G401.6 (cell line): ENCODE data around the gene WDR93.
"Not testable (repeated sequence)": the region's sequence is repeated elsewhere in the genome, so short reads cannot be mapped to it uniquely, and the experiment has no call there.

Experiments used
- FAIRE-seq: peaks from 2 replicates; lab custom pipeline; 2012; peaks lifted over from hg19 to GRCh38; lab: Jason Lieb, UNC

Gene WDR93

DNA sequence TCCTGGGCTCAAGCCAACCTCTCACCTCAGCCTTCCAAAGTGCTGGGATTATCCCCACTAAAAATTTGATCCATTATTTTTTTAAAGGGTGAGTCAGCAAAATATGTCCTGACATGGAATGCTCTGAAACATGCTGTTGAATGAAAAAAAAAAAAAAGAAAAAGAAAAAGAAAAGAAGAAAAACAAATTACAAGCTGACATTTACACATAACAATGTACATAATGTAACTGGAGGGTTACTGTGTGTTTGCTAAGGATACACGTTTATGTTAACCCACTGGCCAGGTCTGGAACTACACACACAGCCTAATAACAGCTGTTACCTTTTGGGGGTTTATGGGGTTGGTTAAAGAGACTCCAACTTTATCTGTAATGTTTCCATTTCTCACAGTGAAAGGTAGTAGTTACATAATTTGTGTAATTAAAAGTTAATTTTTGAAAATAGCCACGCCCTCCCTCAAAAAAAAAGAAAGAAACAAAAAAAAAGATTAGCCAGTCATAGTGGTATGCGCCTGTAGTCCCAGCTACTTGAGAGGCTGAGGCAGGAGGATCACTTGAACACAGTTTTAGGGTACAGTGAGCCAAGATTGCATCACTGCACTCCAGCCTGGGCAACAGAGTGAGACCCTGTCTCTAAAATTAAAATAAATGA, 82.4 kb downstream of the WDR93 start:
- FAIRE-seq, result peak; percentile 74

DNA sequence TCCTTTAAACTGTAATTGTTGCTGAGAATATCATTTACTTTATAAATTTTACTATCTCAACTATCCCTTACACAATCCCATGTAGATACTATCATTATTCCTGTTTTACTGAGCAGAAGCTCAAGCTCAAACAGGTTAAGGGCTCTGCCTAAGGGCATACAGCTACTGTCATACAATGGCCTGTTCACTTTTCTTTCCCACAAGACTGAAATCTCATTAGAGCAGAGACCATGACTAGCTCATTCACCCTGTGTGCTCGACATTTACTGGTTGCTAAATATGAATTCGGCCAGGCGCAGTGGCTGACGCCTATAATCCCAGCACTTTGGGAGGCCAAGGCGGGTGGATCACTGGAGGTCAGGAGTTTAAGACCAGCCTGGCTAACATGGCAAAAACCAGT, 83.9 kb downstream of the WDR93 start:
- FAIRE-seq, result no peak

DNA sequence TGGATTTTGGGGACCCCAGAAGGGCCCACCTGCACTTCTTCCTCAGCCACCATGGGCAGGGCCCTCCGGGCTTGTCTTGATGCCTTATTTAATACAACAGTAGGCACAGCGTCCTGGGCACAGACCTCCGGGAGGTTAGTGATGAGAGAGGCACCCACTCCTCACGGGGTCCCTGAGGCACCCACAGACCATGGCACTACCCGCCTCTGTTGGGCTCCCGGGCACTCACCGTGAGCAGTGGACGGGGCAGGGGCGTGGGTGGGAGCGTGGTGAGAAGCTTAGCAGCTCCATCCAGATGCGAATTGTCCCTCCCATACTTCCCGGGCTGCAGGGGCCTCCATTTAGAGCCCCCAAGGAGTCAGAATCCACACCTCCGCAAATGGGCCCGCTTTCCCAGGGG, 85.2 kb downstream of the WDR93 start:
- FAIRE-seq, result no peak

DNA sequence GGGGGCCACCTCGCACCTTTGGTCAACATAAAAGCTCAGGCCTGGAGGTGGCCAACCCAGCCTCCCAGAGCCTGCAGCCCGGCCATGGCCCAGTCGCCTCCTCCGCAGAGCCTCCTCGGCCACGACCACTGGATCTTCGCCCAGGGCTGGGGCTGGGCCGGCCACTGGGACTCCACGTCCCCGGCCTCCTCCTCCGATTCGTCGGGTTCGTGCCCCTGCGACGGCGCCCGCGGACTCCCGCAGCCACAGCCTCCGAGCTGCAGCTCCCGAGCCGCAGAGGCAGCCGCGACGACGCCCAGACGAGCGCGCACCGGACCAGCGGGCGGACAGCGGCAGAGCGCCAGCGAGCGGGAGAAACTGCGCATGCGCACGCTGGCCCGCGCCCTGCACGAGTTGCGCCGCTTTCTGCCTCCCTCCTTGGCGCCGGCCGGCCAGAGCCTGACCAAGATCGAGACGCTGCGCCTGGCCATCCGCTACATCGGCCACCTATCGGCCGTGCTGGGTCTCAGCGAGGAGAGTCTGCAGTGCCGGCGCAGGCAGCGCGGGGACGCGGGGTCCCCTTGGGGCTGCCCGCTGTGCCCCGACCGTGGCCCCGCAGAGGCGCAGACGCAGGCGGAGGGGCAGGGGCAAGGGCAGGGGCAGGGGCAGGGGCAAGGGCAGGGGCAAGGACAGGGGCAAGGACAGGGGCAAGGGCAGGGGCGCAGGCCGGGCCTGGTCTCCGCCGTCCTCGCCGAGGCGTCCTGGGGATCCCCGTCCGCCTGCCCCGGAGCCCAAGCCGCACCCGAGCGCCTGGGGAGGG, 85.9 kb downstream of the WDR93 start, which contains the start of gene MESP2:
Gene MESP2, plus strand, starts transcription at position 59 of the 799 bp plus-strand sequence. Its CDS starts 26 bp downstream, at position 85.
- no peak for FAIRE-seq

DNA sequence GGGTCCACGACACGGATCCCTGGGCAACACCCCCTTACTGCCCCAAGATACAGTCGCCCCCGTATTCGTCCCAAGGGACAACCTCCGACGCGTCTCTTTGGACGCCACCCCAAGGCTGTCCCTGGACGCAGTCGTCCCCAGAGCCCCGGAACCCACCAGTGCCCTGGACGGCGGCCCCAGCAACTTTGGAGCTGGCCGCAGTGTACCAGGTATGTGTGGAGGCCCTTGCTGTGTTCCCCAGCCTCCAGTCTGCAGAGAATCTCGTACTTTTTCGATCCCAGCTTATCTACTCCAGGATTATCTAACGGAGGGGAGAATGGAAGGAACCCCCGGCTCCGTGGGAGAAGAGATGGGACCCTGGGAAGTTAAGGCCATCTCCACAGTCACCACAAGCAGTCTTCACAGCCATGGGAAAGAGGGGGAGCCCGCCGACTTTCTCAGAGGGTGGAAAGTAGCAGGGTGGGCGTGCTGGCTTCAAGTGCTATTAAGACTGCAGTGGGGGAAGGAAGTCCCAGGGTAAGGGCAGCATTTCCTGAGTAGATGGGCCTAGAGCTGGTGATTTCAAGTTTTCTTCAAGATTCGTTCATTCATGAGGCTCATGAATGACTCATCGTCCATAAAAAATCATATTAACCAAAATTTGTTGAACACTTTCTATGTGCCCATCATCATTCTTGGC, 86.6 kb downstream of the WDR93 start:
- no peak for FAIRE-seq

DNA sequence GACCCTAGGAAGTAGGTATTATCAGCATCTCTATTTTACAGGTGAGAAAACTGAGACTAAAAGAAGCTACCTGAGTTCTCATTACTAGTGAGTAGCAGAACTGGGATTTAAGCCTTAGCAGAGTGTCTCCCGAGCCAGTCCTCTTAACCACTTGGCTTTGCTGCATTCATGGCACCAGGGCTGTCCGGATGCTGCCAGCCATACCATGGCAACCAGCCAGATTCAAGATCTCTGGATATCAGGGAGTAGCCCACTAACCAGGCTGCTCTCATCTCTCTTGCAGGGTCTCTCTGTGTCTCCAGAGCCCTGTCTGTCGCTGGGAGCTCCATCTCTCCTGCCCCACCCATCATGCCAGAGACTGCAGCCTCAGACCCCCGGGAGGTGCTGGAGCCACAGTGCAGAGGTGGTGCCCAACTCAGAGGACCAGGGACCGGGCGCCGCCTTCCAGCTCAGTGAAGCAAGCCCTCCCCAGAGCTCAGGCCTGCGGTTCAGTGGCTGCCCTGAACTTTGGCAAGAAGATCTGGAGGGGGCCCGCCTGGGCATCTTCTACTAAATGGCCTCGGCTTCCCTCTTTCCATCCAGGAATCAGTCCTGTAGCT, 87.3 kb downstream of the WDR93 start:
- no peak for FAIRE-seq

DNA sequence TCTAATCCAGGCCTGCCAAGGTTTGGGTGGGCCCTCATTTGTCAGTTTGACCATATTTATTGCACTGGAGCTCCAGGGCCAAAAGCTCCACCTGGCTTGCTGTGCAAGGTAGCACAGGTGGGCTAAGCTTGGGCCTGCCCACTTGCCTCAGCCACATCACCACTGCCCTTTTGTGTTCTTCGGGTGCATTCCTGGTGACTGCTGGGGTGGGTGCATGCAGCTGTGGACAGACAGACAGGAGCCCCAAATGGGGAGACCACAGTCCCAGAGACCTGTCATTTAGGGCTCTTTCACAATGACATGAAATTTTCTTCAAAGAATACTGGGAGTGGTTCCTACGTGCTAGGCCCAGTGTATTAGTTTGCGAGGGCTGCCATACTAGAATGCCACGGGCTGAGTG, 88.2 kb downstream of the WDR93 start:
- no peak for FAIRE-seq

DNA sequence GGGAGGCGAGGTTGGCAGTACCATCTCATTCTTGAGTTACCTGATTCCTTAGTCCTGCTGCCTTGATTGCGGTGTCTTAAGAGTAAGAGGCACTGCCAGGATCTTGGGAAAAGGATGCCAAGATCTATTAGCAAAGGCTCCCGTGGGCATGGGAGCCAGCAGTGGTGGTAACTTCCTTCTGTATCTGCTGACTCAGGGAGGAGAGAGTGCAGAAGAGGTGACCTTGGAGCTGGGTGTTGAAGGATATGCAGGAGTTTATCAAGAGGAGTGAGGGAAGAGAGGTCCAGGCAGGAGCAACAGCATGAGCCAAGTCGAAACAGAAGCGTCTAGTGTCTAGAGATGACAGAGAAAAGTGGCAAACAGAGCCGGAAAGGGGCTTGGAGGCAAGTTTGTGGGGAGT, 90.0 kb downstream of the WDR93 start:
- no peak for FAIRE-seq

DNA sequence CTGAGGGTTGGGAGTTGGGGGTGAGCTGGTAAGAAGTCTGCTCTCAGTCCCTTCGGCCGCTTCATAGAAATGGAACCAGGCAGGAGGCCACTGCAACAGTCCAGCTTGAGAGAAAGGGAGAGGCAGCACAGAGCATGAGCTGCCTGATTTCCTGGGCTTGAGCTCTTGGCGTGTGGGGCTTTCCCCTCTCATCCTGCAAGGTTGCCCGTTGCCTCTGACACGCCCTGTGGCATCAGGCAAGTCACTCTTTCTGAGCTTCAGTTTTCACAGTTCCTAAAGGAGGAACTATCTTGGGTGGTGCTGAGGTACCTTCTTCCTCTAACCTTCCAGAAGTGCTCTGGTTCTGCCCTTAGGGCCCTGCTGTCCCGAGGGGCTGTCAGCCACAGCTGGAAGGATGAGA, 90.4 kb downstream of the WDR93 start:
- no peak for FAIRE-seq

DNA sequence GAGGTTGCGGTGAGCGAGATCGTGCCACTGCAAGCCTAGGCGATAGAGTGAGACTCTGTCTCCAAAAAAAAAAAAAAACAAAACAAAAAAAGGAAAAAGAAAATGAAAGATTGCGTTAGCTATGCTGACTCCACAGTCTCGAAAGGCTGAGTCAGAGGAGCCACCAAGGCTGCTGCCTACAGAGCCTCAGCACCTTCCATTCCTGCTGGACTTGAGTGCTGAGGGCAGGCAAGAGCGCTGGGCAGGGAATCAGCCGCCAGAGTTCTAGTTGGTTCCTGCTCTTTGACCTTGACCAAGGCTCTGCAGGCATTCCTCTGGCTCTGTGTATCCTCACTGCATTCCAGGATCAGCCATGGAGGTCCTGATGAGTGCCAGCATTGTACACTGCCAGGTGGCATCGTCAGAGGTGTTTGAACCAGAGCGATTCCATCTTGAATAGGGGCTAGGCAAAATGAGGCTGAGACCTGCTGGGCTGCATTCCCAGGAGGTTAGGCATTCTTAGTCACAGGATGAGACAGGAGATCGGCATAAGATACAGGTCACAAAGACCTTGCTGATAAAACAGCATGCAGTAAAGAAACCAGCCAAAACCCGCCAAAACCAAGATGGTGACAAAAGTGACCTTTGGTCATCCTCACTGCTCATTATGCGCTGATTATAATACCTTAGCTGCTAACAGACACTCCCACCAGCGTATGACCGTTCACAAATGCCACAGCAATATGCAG, 91.4 kb downstream of the WDR93 start:
- no peak for FAIRE-seq

DNA sequence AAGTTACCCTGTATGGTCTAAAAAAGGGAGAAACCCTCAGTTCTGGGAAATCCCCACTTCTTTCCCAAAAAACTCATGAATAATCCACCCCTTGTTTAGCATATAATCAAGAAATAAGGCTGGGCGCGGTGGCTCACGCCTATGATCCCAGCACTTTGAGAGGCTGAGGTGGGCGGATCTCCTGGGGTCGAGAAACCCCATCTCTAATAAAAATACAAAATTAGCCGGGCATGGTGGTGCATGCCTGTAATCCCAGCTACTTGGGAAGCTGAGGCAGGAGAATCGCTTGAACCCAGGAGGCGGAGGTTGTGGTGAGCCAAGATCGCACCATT, 92.0 kb downstream of the WDR93 start:
- not testable (repeated sequence) for FAIRE-seq

DNA sequence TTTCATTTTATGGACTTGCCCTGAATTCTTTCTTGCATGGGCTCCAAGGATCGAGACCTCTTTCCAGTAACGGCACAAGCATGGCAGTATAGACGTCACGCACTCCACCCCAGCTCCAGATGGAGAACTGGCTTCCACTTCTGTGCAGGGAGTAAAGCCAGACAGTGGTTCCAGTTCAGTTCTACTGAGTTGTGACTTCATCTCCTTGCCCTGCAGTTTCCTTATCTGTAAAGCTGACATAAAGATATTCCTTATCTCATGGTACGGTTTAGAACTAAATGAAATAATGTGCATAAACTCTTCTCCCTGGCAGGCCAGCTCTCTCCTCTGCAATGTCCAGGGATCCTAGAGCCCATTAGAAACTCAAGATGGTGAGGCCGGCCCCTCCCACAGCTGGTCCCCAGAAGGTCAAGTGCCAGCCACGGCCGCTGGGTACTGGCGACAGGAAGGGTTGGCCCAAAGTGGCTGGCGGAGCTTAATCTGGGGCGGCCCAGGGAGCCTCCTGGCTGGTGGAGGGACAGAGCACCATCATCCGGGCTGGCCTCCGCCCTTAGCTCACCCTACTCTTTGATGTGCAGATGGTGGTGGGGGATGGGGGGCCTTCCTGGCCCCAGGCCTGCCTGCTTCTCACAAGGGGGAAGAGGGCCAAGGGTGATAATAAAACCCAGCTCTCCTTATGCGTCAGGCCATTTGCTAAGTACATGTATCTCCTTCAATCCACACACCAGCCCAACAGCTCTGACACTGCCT, 92.7 kb downstream of the WDR93 start:
- no peak for FAIRE-seq

DNA sequence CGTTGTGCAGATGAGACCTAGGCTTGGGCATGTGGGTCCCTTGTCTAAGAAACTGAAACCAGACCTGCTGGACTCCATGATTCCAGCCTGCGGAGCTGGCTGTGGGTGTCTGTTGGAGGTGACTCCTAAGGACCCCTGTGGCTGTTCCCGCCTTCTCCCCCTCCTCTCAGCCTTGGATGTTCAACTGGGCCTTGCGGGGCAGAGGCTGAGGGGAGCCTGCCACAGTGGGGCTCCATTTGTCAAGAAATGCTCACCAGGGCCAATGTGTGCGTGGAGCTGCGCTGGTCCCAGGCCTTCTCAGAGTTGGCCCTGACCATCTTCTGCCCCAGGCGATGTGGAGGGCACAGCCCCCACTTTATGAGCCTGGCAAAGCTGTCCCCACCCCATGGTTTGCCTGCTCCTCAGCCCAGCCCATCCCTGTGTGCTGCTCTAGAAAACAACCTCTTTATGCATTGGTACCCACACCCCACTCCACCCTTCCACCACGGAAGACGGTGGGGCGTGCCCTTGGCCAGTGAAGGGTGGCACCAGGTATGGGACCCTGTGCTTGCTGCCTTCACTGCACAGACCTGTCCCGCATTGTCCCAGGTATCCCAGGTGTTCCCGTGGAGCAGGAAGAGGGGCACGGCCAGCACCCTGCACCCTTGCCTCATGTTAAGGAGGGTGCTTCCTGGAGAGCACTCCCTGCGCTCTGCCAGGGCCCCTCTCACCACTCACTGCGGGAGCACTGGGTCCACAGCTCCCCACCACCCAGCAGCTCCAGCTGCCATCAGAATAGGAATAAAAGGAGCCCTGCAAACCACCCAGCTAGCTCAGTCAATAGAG, 93.5 kb downstream of the WDR93 start:
- FAIRE-seq, result no peak

DNA sequence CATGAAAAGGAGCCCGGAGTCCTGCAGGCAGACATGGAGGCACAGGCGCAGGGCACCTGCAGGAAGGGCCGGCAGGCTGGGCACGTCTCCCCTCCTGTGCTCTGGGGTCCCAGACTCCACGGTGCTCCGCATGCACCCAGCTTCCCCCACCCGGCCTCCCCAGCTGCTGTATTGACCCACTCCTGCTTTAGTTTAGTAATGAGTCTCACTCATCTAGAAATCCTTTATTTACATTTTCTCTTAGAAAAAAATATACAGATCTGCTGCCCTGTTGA, 94.0 kb downstream of the WDR93 start:
- no peak for FAIRE-seq

DNA sequence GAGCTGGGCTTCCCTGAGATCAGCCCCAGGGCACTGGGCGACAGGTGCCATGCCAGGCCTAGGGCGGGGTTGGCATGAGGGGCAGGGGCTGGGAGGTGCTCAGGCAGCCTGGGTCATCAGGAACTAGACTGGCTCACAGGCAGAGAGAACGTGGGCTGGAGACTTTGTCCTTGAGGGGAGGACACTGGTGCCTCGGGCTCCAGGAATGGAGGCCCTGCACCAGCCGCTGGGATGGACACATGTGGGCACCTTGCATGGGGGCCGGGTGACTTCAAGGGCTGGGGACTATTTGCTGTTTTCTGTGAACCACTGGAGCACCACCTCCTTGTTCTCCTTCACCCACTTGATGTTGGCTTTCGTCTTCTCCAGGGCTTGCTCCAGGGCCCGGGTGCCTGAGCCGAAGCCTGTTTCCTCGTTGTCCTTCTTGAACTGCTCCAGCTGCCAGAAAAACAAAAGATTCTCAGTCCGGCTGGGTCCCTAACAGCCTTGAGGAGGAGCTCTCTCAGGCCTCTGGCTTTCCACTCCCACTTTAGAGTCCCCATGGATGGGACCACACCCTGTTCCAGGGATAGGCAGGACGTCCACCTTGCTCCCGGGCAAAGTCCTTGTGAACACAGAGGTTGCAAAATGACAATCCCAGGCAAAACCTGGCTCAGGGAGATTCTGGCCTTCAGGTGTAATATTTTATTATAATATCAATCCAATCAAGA, 94.6 kb downstream of the WDR93 start:
- no peak for FAIRE-seq

DNA sequence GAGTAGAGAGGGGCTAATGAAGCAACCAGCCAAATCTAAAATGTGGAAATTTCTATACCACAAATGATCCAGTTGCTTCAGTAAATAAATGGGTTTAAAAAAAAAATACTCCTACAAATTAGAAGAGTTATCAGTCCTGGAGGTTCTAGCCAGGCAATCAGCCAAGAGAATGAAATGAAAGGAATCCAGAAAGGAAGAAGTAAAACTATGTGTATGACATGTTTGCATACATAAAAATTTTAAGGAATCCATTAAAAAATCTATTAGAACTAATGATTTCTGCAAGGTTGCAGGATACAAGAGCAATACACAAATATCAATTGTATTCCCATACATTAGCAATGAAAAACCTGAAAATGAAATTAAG, 95.1 kb downstream of the WDR93 start:
- no peak for FAIRE-seq

DNA sequence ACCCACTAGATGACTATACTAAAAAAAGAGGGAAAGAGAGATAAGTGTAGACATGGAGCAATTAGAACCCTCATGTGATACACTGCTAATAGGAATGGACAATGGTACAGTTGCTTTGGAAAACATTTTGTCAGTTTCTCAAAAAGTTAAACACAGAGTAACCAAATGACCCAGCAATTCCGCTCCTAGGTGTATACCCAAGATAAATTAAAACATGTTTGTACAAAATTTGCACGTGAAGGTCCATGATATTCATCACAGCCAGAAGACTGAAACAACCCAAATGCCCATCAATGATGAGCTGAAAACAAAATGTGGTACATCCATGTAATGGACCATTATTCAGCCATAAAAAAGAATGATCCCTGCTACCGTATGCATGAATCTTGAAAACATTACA, 97.3 kb downstream of the WDR93 start:
- FAIRE-seq, result no peak

DNA sequence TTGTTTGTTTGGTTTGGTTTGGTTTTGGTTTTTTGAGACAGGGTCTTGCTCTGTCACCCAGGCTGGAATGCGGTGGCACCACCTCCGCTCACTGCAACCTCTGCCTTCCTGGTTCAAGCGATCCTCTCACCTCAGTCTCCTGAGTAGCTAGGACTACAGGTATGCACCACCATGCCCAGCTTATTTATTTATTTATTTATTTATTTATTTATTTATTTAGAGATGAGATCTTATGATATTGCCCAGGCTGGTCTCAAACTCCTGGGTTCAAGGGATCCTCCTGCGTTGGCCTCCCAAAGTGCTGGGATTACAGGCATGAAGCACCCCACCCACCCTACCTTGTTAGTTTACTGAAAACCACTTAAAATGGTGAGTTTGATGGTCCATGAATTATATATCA, 98.0 kb downstream of the WDR93 start:
- not testable (repeated sequence) for FAIRE-seq

DNA sequence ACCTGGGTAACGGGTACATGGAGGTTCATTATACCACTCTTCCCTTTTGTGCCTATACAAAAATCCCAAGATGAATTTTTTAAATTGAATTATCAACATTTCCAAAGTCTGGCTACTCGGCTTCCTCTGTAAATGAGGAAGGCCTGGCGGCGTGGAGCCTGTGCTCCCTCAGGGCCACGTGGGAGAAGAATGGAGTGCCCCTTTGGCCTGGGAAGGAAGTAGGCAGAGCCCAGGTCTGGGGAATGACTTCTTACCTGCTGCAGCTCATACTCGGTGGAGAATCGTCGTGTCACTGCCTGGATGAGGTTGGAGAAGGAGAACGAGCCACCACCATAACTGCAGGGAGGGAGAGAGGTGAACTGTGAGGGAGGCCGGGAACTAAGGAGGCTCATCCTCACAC, 99.6 kb downstream of the WDR93 start:
- FAIRE-seq, result no peak

DNA sequence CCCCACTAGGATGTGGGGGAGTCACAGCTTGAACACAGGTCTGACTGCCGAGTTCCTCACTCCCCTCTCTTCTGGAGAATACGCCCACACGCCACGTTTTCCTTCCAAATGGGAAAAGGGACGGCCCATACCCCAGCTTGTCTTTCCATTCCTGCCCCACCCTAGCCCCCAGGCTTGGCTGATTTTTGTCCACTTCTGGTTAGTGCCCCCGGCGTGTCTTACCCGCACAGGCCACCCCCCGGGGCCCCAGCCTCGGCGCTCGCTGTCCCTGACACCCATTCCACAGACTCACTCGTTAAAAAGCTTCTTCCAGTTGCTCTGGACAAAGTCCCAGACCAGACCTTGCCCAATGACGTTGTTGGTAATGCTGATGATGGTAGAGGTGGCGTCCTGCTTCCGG, 100.0 kb downstream of the WDR93 start:
- no peak for FAIRE-seq
